K562 (cell line): ENCODE results near the gene INSR. TPM values are rescaled to one million over a fixed set of nuclear protein-coding genes. Genes with fewer than 3 reads are reported as not detected.

Experiments
- CBX1 ChIP-seq: sonication (generic); IDR thresholded peaks from 2 replicates; pipeline ENCODE4 v1.6.1; 2016; ENCODE audit warnings: antibody characterized with exemption, low read depth, mild to moderate bottlenecking
- E2F4 ChIP-seq: sonication (generic); formaldehyde crosslinking; IDR thresholded peaks from 2 replicates; pipeline ENCODE4 v1.8.0; 2022; ENCODE audit warnings: mild to moderate bottlenecking, low read depth, missing genetic modification reagents
- PURB ChIP-seq: sonication (generic); formaldehyde crosslinking; IDR thresholded peaks from 2 replicates; pipeline ENCODE4 v1.9.0; 2021; ENCODE audit warnings: low read depth, mild to moderate bottlenecking, missing genetic modification reagents
- RBM39 ChIP-seq: fragments of 200-400 bp; formaldehyde crosslinking; optimal IDR thresholded peaks from 2 replicates; pipeline ENCODE3; 2018; ENCODE audit warnings: low read depth, low read length
- SIN3A ChIP-seq, 2 experiments: fragments of 150-350 bp in 1 of 2; IDR thresholded peaks; 2 replicates each; pipeline ENCODE4 v1.6.1; 2011 to 2016; ENCODE audit warnings: borderline replicate concordance in 2 of 2, low read depth in 2 of 2, low read length in 2 of 2, mild to moderate bottlenecking in 2 of 2, moderate library complexity in 2 of 2; ENCODE audit not compliant: control insufficient read depth in 1 of 2
- SNRNP70 ChIP-seq: fragments of 200-400 bp; formaldehyde crosslinking; optimal IDR thresholded peaks from 2 replicates; pipeline ENCODE3; 2017; ENCODE audit warnings: low read depth, low read length
- polyA plus RNA-seq, 8 experiments: library from polyadenylated mRNA; depleted of rRNA in 4 of 8; stranded (reverse) in 5 of 8; unstranded in 3 of 8; fragments of >200 nt; fragmentation: Nextera tagmentation in 2 of 8; fragmentation: Illumina TruSeq in 1 of 8; extraction: Ambion mirVana in 2 of 8; extraction: Trizol in 1 of 8; gene quantifications; 2 replicates each; pipeline versions ENCODE4 v1.2.1 to v1.2.3, GENCODE V29; 2011 to 2014; ENCODE audit warnings: inconsistent platforms in 1 of 8, missing spikeins in 1 of 8
- total RNA-seq, 7 experiments: library from RNA; depleted of rRNA in 6 of 7; stranded (reverse); fragments of >200 nt in 6 of 7; fragmentation: Illumina TruSeq in 2 of 7; extraction: Trizol in 2 of 7; gene quantifications; 2 replicates each; pipeline versions ENCODE4 v1.2.1 to v1.2.3, GENCODE V29; 2011 to 2021; ENCODE audit warnings: low replicate concordance in 1 of 7
- TF ChIP-seq, protein P1 (sequence below): fragments of 450-650 bp; IDR thresholded peaks from 2 replicates; pipeline ENCODE4 v1.6.1; 2016; ENCODE audit warnings: mild to moderate bottlenecking, moderate library complexity
- TF ChIP-seq, protein P2 (sequence below): fragments of 250-450 bp; sonication (Bioruptor Pico); IDR thresholded peaks from 2 replicates; pipeline ENCODE4 v1.4.0; 2020
- TF ChIP-seq, protein P3 (sequence below): fragments of 450-650 bp; formaldehyde crosslinking; IDR thresholded peaks from 2 replicates; pipeline ENCODE4 v1.4.0; 2020; ENCODE audit warnings: mild to moderate bottlenecking, mixed read lengths

INSR gene
- total and polyA plus RNA-seq, 9 of the 15 experiments (the other 6 are each of a cell fraction or from before 2014, with no cell fraction given) = 0.04 to 0.88 (median 0.41) TPM

GRCh38 chr19:7104747-7105447 is 189.3 kb downstream of the INSR start (continued):
- TF ChIP-seq, protein P1, sequence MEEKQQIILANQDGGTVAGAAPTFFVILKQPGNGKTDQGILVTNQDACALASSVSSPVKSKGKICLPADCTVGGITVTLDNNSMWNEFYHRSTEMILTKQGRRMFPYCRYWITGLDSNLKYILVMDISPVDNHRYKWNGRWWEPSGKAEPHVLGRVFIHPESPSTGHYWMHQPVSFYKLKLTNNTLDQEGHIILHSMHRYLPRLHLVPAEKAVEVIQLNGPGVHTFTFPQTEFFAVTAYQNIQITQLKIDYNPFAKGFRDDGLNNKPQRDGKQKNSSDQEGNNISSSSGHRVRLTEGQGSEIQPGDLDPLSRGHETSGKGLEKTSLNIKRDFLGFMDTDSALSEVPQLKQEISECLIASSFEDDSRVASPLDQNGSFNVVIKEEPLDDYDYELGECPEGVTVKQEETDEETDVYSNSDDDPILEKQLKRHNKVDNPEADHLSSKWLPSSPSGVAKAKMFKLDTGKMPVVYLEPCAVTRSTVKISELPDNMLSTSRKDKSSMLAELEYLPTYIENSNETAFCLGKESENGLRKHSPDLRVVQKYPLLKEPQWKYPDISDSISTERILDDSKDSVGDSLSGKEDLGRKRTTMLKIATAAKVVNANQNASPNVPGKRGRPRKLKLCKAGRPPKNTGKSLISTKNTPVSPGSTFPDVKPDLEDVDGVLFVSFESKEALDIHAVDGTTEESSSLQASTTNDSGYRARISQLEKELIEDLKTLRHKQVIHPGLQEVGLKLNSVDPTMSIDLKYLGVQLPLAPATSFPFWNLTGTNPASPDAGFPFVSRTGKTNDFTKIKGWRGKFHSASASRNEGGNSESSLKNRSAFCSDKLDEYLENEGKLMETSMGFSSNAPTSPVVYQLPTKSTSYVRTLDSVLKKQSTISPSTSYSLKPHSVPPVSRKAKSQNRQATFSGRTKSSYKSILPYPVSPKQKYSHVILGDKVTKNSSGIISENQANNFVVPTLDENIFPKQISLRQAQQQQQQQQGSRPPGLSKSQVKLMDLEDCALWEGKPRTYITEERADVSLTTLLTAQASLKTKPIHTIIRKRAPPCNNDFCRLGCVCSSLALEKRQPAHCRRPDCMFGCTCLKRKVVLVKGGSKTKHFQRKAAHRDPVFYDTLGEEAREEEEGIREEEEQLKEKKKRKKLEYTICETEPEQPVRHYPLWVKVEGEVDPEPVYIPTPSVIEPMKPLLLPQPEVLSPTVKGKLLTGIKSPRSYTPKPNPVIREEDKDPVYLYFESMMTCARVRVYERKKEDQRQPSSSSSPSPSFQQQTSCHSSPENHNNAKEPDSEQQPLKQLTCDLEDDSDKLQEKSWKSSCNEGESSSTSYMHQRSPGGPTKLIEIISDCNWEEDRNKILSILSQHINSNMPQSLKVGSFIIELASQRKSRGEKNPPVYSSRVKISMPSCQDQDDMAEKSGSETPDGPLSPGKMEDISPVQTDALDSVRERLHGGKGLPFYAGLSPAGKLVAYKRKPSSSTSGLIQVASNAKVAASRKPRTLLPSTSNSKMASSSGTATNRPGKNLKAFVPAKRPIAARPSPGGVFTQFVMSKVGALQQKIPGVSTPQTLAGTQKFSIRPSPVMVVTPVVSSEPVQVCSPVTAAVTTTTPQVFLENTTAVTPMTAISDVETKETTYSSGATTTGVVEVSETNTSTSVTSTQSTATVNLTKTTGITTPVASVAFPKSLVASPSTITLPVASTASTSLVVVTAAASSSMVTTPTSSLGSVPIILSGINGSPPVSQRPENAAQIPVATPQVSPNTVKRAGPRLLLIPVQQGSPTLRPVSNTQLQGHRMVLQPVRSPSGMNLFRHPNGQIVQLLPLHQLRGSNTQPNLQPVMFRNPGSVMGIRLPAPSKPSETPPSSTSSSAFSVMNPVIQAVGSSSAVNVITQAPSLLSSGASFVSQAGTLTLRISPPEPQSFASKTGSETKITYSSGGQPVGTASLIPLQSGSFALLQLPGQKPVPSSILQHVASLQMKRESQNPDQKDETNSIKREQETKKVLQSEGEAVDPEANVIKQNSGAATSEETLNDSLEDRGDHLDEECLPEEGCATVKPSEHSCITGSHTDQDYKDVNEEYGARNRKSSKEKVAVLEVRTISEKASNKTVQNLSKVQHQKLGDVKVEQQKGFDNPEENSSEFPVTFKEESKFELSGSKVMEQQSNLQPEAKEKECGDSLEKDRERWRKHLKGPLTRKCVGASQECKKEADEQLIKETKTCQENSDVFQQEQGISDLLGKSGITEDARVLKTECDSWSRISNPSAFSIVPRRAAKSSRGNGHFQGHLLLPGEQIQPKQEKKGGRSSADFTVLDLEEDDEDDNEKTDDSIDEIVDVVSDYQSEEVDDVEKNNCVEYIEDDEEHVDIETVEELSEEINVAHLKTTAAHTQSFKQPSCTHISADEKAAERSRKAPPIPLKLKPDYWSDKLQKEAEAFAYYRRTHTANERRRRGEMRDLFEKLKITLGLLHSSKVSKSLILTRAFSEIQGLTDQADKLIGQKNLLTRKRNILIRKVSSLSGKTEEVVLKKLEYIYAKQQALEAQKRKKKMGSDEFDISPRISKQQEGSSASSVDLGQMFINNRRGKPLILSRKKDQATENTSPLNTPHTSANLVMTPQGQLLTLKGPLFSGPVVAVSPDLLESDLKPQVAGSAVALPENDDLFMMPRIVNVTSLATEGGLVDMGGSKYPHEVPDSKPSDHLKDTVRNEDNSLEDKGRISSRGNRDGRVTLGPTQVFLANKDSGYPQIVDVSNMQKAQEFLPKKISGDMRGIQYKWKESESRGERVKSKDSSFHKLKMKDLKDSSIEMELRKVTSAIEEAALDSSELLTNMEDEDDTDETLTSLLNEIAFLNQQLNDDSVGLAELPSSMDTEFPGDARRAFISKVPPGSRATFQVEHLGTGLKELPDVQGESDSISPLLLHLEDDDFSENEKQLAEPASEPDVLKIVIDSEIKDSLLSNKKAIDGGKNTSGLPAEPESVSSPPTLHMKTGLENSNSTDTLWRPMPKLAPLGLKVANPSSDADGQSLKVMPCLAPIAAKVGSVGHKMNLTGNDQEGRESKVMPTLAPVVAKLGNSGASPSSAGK = no peak
- TF ChIP-seq SIN3A (IDR thresholded peaks at IDR 0.05; ENCODE audit: borderline replicate concordance in 2 of 2, control insufficient read depth in 1 of 2, low read depth in 2 of 2, low read length in 2 of 2) (no peak), E2F4 (CRISPR knock-in tag) (no peak), SNRNP70 (no peak), CBX1 (no peak), RBM39 (no peak), PURB (CRISPR knock-in tag) (no peak)
- TF ChIP-seq, protein P2, sequence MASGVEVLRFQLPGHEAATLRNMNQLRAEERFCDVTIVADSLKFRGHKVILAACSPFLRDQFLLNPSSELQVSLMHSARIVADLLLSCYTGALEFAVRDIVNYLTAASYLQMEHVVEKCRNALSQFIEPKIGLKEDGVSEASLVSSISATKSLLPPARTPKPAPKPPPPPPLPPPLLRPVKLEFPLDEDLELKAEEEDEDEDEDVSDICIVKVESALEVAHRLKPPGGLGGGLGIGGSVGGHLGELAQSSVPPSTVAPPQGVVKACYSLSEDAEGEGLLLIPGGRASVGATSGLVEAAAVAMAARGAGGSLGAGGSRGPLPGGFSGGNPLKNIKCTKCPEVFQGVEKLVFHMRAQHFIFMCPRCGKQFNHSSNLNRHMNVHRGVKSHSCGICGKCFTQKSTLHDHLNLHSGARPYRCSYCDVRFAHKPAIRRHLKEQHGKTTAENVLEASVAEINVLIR (CRISPR knock-in tag) = no peak
- TF ChIP-seq, protein P3, sequence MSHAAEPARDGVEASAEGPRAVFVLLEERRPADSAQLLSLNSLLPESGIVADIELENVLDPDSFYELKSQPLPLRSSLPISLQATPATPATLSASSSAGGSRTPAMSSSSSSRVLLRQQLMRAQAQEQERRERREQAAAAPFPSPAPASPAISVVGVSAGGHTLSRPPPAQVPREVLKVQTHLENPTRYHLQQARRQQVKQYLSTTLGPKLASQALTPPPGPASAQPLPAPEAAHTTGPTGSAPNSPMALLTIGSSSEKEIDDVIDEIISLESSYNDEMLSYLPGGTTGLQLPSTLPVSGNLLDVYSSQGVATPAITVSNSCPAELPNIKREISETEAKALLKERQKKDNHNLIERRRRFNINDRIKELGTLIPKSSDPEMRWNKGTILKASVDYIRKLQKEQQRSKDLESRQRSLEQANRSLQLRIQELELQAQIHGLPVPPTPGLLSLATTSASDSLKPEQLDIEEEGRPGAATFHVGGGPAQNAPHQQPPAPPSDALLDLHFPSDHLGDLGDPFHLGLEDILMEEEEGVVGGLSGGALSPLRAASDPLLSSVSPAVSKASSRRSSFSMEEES (CRISPR knock-in tag) = no peak
